Ovary (tissue), 9 donors: Measurements from ENCODE around the gene UPK3A. TPM values are rescaled to one million over a fixed set of nuclear protein-coding genes. Genes with fewer than 3 reads are reported as not detected.

Source experiments
- DNase-seq, 5 donors: peaks; one replicate each; pipeline ENCODE4 v3.0.0-alpha.2; 2019 to 2020
- H3K27ac ChIP-seq, 2 donors: fragments of 200-600 bp; one replicate each; pipeline versions ENCODE4 v1.5.1 to v1.8.0; 2019 to 2022
- H3K27me3 ChIP-seq: fragments of 200-600 bp; one replicate; pipeline ENCODE4 v1.8.0; 2022
- H3K36me3 ChIP-seq: fragments of 200-600 bp; sonication (generic); one replicate; pipeline ENCODE4 v1.5.1; 2019
- H3K4me1 ChIP-seq: one replicate; pipeline ENCODE4 v1.8.1; 2013; ENCODE audit warnings: mild to moderate bottlenecking, moderate library complexity; ENCODE audit not compliant: insufficient read depth
- H3K4me3 ChIP-seq: fragments of 200-600 bp; sonication (generic); one replicate; pipeline ENCODE4 v1.5.1; 2017
- H3K9me3 ChIP-seq, 2 donors: fragments of 200-600 bp in 1 of 2; sonication (generic) in 1 of 2; one replicate each; pipeline versions ENCODE4 v1.5.1 to v1.8.1; 2013 to 2019; ENCODE audit warnings: mild to moderate bottlenecking in 1 of 2, moderate library complexity in 1 of 2
- EP300 ChIP-seq: sonication (generic); formaldehyde crosslinking; IDR thresholded peaks from one replicate; pipeline ENCODE4 v1.6.1; 2017; ENCODE audit warnings: antibody characterized with exemption
- POLR2A ChIP-seq: fragments of 450-650 bp; IDR thresholded peaks from one replicate; pipeline ENCODE4 v1.6.1; 2017; ENCODE audit warnings: antibody characterized with exemption, mild to moderate bottlenecking, moderate library complexity
- WGBS, 3 donors: extraction: QIAGEN DNeasy Blood & Tissue Kit in 1 of 3; methylation state at CpG; one replicate each; pipeline versions ENCODE4 v1.1.5 to v1.1.7; 2013 to 2017; 5-methylcytosine and 5-hydroxymethylcytosine counted together
- intact Hi-C, 4 donors: fragments of 100-400 bp; cut with DNase I; formaldehyde crosslinking; loops; one replicate each; pipeline versions ENCODE4 v1.11.0 to v1.15.1; 2022 to 2023
- polyA plus RNA-seq, 2 donors: library from polyadenylated mRNA; stranded (reverse); fragments of 200-250 nt in 1 of 2; fragments of 350-450 nt in 1 of 2; fragmentation: Illumina TruSeq in 1 of 2; extraction: RNeasy Lipid Tissue Mini Kit (QIAGEN cat#74804) in 1 of 2; gene quantifications; one replicate each; pipeline ENCODE4 v1.2.3, GENCODE V29; 2013 to 2014
- total RNA-seq, 7 donors: library from RNA; depleted of rRNA in 2 of 7; stranded (reverse); fragments of >200 nt in 2 of 7; fragmentation: NEBNext Ultra II Directional in 3 of 7; extraction: Animal tissue kit (Norgen Biotek cat#: 25700) in 3 of 7; gene quantifications; one replicate each; pipeline versions ENCODE4 v1.1.0 to v1.2.4, GENCODE V29; 2016 to 2023
- TF ChIP-seq, protein P1 (sequence below), 3 donors: fragments of 450-650 bp in 2 of 3; fragments of 200-600 bp in 1 of 3; IDR thresholded peaks; one replicate each; pipeline versions ENCODE4 v1.5.1 to v1.8.0; 2016 to 2022; ENCODE audit warnings: antibody characterized with exemption in 3 of 3, mild to moderate bottlenecking in 1 of 3
- donor health status: DM: no; HTN: no; CAD: no; lungs with moderate emphysema.
- donor health status: DM: no; HTN: no; CAD: no.
- donor health status: Bipolar disorder and iron deficiency.
- donor health status: DM: yes; HTN: yes; CAD: no.
- donor health status: DM: no; HTN: no; CAD: no.
- donor health status: DM: yes; HTN: yes; CAD: no.

The UPK3A gene
- total and polyA plus RNA-seq, 9 donors, result 0.22 TPM; not detected in 8

DNA sequence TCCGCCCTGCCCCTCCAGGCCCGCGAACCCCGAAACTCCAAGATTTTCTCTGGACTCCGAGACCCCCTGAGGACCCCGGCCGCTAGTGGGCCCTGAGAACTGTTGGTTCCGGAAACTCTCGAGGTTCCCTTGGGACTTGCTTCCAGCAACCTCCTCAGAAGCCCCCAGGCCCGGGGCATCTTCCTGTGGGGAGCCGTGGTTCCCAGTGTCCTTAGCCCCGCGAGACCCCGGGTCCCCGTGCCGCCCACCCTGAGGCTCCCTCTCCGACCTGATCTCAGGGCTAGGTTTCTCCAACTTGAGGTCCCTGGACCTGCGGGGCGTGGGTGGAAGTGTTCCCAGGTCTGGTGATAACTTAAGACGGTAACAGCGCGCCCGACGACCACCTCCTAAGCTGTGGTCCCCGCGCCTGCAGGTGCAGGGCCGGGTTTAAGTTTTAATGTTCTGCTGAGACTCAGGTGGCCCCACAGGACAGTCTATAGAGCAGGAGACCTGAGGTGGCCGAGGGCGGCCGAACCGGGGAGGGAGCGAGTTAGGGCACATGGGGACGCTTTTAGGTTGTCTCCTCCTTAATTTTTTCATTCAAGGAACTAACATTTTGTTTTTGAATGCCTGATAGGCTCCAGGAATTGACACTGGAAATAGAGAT is 25.7 kb downstream of the UPK3A start:
- Histone ChIP-seq H3K9me3 (no peaks in the 10 kb centered on the region), H3K36me3 (no peaks in the 10 kb centered on the region), H3K4me3 (peak overlapping the region; percentile 72), H3K27ac (peak overlapping the region in 1 of 2 donors; percentile 33), H3K27me3 (no peaks in the 10 kb centered on the region), H3K4me1 (peaks cover 5% of the 10 kb centered on the region)
- TF ChIP-seq EP300 (no peak), POLR2A (no peak)
- TF ChIP-seq, protein P1, sequence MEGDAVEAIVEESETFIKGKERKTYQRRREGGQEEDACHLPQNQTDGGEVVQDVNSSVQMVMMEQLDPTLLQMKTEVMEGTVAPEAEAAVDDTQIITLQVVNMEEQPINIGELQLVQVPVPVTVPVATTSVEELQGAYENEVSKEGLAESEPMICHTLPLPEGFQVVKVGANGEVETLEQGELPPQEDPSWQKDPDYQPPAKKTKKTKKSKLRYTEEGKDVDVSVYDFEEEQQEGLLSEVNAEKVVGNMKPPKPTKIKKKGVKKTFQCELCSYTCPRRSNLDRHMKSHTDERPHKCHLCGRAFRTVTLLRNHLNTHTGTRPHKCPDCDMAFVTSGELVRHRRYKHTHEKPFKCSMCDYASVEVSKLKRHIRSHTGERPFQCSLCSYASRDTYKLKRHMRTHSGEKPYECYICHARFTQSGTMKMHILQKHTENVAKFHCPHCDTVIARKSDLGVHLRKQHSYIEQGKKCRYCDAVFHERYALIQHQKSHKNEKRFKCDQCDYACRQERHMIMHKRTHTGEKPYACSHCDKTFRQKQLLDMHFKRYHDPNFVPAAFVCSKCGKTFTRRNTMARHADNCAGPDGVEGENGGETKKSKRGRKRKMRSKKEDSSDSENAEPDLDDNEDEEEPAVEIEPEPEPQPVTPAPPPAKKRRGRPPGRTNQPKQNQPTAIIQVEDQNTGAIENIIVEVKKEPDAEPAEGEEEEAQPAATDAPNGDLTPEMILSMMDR (IDR thresholded peaks at IDR 0.05), result no peak
- intact Hi-C loops, result no loop called here
- WGBS, 3 donors, result 1 to 3% (median 2%) methylated on average over 30 to 33 of the region's 33 CpGs
- DNase-seq, result peak in 2 of 5 donors; percentile 23 to 38

DNA sequence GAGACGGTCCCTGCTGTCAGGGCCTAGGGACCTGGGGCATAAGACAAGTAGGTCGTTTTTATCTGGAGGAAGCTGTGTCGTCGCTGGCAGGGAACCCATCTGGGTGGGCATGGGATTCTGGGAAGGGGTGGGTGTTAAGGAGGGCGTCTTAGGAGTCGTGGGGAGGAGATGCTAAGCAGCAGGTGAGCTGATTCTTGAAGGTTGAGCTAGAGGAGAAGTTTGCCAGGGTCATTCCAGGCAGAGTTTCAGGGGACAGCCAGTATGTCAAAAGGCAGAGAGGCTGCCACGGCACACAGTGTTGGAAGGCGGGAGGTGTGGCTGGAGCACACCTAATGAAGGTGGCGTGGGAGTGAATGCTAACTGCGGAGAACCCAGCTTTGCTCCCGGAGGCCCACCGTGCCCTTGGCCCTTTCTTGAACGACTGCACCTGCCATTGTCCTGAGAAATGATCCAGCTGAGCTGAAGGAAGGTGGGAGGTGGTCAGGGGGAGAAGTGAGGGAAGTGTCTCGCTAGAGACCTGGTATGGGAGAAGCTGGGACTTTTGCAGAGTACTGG is 26.3 kb downstream of the UPK3A start:
- H3K27ac ChIP-seq, result no peak overlapping the region
- no peaks in the 10 kb centered on the region for H3K27me3 ChIP-seq
- intact Hi-C loops, result no loop called here
- no peaks in the 10 kb centered on the region for H3K9me3 ChIP-seq
- H3K36me3 ChIP-seq, result no peaks in the 10 kb centered on the region
- H3K4me3 ChIP-seq, result peak overlapping the region; percentile 72
- no peak for DNase-seq
- TF ChIP-seq, protein P1 (IDR thresholded peaks at IDR 0.05), result no peak
- TF ChIP-seq EP300 (no peak), POLR2A (no peak)
- peaks cover 5% of the 10 kb centered on the region for H3K4me1 ChIP-seq
- 30 to 39% (median 35%) methylated on average over 14 of the region's 14 CpGs for WGBS, 3 donors

DNA sequence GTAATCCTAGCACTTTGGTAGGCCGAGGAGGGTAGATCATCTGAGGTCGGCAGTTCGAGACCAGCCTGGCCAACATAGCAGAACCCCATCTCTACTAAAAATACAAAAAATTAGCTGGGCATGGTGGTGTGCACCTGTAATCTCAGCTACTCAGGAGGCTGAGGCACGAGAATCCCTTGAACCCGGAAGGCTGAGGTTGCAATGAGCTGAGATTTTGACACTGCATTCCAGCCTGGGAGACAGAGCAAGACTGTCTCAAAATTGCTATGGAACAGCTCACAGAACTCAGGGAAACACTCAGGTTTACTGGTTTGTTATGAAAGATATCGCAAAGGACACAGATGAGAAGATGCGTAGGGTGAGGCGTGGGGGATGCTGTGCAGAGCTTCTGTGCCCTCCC is 27.7 kb downstream of the UPK3A start:
- H3K36me3 ChIP-seq, result no peaks in the 10 kb centered on the region
- H3K9me3 ChIP-seq, result no peaks in the 10 kb centered on the region
- no peak overlapping the region for H3K4me3 ChIP-seq
- peaks cover 5% of the 10 kb centered on the region for H3K4me1 ChIP-seq
- WGBS, 3 donors, result 81 to 91% (median 90%) methylated on average over 8 of the region's 8 CpGs
- DNase-seq, result no peak
- H3K27me3 ChIP-seq, result no peaks in the 10 kb centered on the region
- TF ChIP-seq POLR2A (no peak), EP300 (no peak)
- TF ChIP-seq, protein P1 (IDR thresholded peaks at IDR 0.05), result no peak
- intact Hi-C loops, result no loop called here
- no peak overlapping the region for H3K27ac ChIP-seq

DNA sequence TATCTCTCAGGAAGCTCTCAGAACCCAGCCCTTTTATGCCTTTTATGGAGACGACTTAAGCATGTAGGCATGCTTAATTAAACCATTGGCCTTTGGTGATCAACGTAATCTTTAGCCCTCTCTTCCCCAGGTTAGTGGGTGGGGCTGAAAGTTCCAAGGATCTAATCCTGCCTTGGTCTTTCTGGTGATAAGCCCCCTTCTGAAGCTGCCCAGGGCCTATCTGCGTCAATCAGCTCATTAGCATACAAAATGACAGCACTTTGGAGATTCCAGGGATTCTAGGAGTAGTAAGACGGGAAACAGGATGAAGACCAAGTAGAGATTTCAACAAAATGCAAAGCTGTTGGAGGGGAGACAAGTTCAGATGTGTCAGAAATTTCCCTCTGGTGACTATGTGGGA is 28.1 kb downstream of the UPK3A start:
- peaks cover 5% of the 10 kb centered on the region for H3K4me1 ChIP-seq
- intact Hi-C loops, result no loop called here

More for the DNA sequence above, 28.1 kb downstream of the UPK3A start:
- Histone ChIP-seq H3K4me3 (no peak overlapping the region), H3K9me3 (no peaks in the 10 kb centered on the region), H3K27ac (no peak overlapping the region), H3K36me3 (no peaks in the 10 kb centered on the region), H3K27me3 (no peaks in the 10 kb centered on the region)
- DNase-seq, result no peak
- WGBS, 3 donors, result 90 to 91% (median 91%) methylated on average over 4 of the region's 4 CpGs
- TF ChIP-seq POLR2A (no peak), EP300 (no peak)
- TF ChIP-seq, protein P1 (IDR thresholded peaks at IDR 0.05), result no peak
